GM19452 (cell line): ENCODE data around the gene CTDSP1.

Source experiments
- ATAC-seq: cut with Tn5 transposase; IDR thresholded peaks from one replicate; pipeline ENCODE4 v1.9.1; 2021; ENCODE audit not compliant: unreplicated experiment

The CTDSP1 gene

GRCh38 chr2:218382785-218383184, 16.9 kb upstream of the CTDSP1 start:
- ATAC-seq = no peak

GRCh38 chr2:218383892-218384519, 15.7 kb upstream of the CTDSP1 start:
- no peak for ATAC-seq

- ATAC-seq = no peak
Measured at GRCh38 chr2:218384975-218385374, 14.7 kb upstream of the CTDSP1 start.

GRCh38 chr2:218386505-218387368, 12.9 kb upstream of the CTDSP1 start:
- no peak for ATAC-seq

- no peak for ATAC-seq
Measured at GRCh38 chr2:218387369-218388194, 12.1 kb upstream of the CTDSP1 start.

- no peak for ATAC-seq
Measured at GRCh38 chr2:218389333-218390150, 10.1 kb upstream of the CTDSP1 start.

- ATAC-seq = no peak
Measured at GRCh38 chr2:218391202-218391601, 8.5 kb upstream of the CTDSP1 start.

- no peak for ATAC-seq
Measured at GRCh38 chr2:218392459-218392858, 7.2 kb upstream of the CTDSP1 start.

- ATAC-seq = no peak
Measured at GRCh38 chr2:218392891-218393462, 6.7 kb upstream of the CTDSP1 start.

GRCh38 chr2:218393750-218394290, 5.8 kb upstream of the CTDSP1 start:
- ATAC-seq = no peak

- no peak for ATAC-seq
Measured at GRCh38 chr2:218394298-218395089, 5.2 kb upstream of the CTDSP1 start.

GRCh38 chr2:218395090-218395444, 4.6 kb upstream of the CTDSP1 start:
- no peak for ATAC-seq

- no peak for ATAC-seq
Measured at GRCh38 chr2:218395456-218395825, 4.2 kb upstream of the CTDSP1 start.

- ATAC-seq = peak; percentile 49
Measured at GRCh38 chr2:218395826-218396687, 3.6 kb upstream of the CTDSP1 start.

- ATAC-seq = no peak
Measured at GRCh38 chr2:218396688-218397462, 2.8 kb upstream of the CTDSP1 start.

GRCh38 chr2:218397463-218397819, 2.2 kb upstream of the CTDSP1 start:
- no peak for ATAC-seq

GRCh38 chr2:218397820-218398436, 1.7 kb upstream of the CTDSP1 start:
- peak; percentile 20 for ATAC-seq
